GM18951 (cell line): Measurements from ENCODE around the gene FST.

Experiments used
- POLR2A ChIP-seq: IDR thresholded peaks from 4 replicates; pipeline ENCODE4 v1.6.1; 2011; ENCODE audit warnings: mild to moderate bottlenecking; ENCODE audit not compliant: insufficient read length, insufficient read depth; ENCODE audit errors: extremely low read depth
- in situ Hi-C: fragments of 300-500 bp; cut with MboI; formaldehyde crosslinking; loops from one replicate; pipeline ENCODE4 v1.12.0; 2022; ENCODE audit warnings: low sequenced_read_pairs, mixed read lengths, inconsistent platforms; ENCODE audit not compliant: unreplicated experiment

The FST gene

GRCh38 chr5:53508125-53508524 is 27.7 kb downstream of the FST start:
- TF ChIP-seq POLR2A, result no peak
- in situ Hi-C loops, result no loop called here

GRCh38 chr5:53512539-53512938 is 32.1 kb downstream of the FST start:
- in situ Hi-C loops, result no loop called here
- TF ChIP-seq POLR2A, result no peak

- in situ Hi-C loops, result no loop called here
- no peak for TF ChIP-seq POLR2A
These were observed 35.6 kb downstream of the FST start for GRCh38 chr5:53515988-53516387.

GRCh38 chr5:53520813-53521212 is 40.4 kb downstream of the FST start:
- no peak for TF ChIP-seq POLR2A
- in situ Hi-C loops, result no loop called here
